ENCODE measurements around the gene TATDN3.

The TATDN3 gene

DNA sequence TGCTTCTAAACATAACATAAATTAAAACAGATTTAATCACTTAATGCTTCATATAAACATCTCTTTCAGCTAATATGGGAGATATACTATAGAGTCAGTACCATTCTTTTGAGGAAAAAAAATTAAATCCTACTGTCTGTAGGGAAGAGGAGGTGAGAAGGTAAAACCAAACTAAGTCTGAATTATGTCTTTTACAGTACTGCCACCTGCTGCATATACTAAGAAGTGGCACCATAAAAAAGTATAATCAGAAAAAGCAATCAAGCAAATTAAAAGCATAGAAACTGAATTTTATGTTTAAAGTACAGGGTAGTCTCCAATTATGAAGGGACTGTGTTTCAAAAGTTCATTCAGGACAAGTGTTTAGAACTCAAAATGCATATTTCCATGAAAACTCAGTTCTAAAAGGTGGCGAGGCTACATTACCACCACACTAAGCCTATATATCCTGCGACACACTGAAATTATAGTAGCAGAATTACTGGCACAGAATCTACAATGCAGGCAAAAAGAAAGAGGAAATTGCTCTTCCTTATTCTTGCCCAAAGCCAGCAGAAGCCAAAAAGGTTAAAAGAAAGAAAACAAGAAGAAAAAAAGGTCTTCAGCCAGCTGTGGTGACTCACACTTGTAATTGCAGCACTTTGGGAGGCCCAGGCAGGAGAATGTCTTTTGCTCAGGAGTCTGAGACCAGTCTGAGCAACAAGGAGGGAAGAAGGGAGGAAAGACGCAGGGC, 9.1 kb upstream of the TATDN3 start:
- Histone ChIP-seq H3K27ac (ENCODE audit: low read depth, low read length) (no peak overlapping the region), H2BK120ac (ENCODE audit: insufficient read depth, low read length, poor library complexity) (no peak overlapping the region), H2BK5ac (ENCODE audit: low read depth, low read length, poor library complexity) (no peak overlapping the region), H3K4me2 (ENCODE audit: low read length) (no peak overlapping the region), H4K91ac (ENCODE audit: low read depth, low read length) (no peak overlapping the region), H3K4me1 (ENCODE audit: control insufficient read depth in 1 of 2, insufficient read depth in 2 of 2, low read length in 2 of 2) (no peaks in the 10 kb centered on the region), H3K18ac (ENCODE audit: low read length) (no peak overlapping the region), H2AK5ac (ENCODE audit: low read length) (no peak overlapping the region), H2BK12ac (ENCODE audit: low read length) (no peak overlapping the region), H3K4me3 (ENCODE audit: low read depth, low read length) (no peak overlapping the region), H3K4ac (ENCODE audit: low read depth, low read length) (no peak overlapping the region), H4K8ac (ENCODE audit: low read depth, low read length) (no peak overlapping the region), H3K27me3 (ENCODE audit: insufficient read depth, low read length) (no peaks in the 10 kb centered on the region), H3K79me1 (ENCODE audit: low read length) (no peaks in the 10 kb centered on the region), H3K9ac (ENCODE audit: low read length) (no peak overlapping the region), H3K36me3 (ENCODE audit: control insufficient read depth in 1 of 2, insufficient read depth in 2 of 2, low read length in 2 of 2) (peaks cover 5 to 7% of the 10 kb centered on the region in 2 experiments), H3K14ac (ENCODE audit: low read length) (no peak overlapping the region), H3K9me3 (ENCODE audit: insufficient read depth, low read depth, low read length) (no peaks in the 10 kb centered on the region), H2AFZ (ENCODE audit: insufficient read depth, low read length, poor library complexity) (no peak overlapping the region), H3K23ac (ENCODE audit: low read length) (no peak overlapping the region), H4K12ac (ENCODE audit: low read depth, low read length) (no peak overlapping the region), H3K79me2 (ENCODE audit: control insufficient read depth, insufficient read depth, low read length, poor library complexity) (no peaks in the 10 kb centered on the region)
- no CpG with 5 or more reads among the region's 3 CpGs for WGBS (ENCODE audit: extremely low coverage, insufficient coverage, insufficient read length)
- peak; percentile 37 to 60 for DNase-seq

DNA sequence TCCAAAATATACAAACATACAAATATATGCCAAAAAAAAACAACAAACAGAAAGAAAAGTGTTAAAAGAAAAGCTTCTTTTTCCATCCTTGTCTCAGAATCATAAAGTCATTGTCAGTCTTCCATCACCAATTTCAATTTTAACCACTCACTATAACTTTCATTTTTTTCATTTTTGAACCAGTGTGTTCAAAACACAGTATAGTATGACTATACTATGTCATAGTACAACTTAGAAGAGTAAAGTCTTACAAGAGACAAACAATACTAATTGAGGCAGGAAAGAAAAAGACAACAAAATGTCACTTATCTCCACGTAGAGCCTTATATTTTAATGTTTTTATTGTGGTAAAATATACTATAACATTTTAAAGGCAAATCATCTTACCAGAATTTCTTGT, 7.7 kb upstream of the TATDN3 start:
- Histone ChIP-seq H2BK5ac (ENCODE audit: low read depth, low read length, poor library complexity) (no peak overlapping the region), H2BK12ac (ENCODE audit: low read length) (no peak overlapping the region), H3K14ac (ENCODE audit: low read length) (no peak overlapping the region), H3K4me2 (ENCODE audit: low read length) (no peak overlapping the region), H3K27ac (ENCODE audit: low read depth, low read length) (no peak overlapping the region), H4K91ac (ENCODE audit: low read depth, low read length) (no peak overlapping the region), H3K4me1 (ENCODE audit: control insufficient read depth in 1 of 2, insufficient read depth in 2 of 2, low read length in 2 of 2) (no peaks in the 10 kb centered on the region), H3K36me3 (ENCODE audit: control insufficient read depth in 1 of 2, insufficient read depth in 2 of 2, low read length in 2 of 2) (peaks cover 5 to 7% of the 10 kb centered on the region in 2 experiments), H2AK5ac (ENCODE audit: low read length) (no peak overlapping the region), H3K79me2 (ENCODE audit: control insufficient read depth, insufficient read depth, low read length, poor library complexity) (no peaks in the 10 kb centered on the region), H4K12ac (ENCODE audit: low read depth, low read length) (no peak overlapping the region), H3K23ac (ENCODE audit: low read length) (no peak overlapping the region), H2AFZ (ENCODE audit: insufficient read depth, low read length, poor library complexity) (no peak overlapping the region), H3K9me3 (ENCODE audit: insufficient read depth, low read depth, low read length) (no peaks in the 10 kb centered on the region), H3K79me1 (ENCODE audit: low read length) (no peaks in the 10 kb centered on the region), H3K18ac (ENCODE audit: low read length) (no peak overlapping the region), H3K27me3 (ENCODE audit: insufficient read depth, low read length) (no peaks in the 10 kb centered on the region), H2BK120ac (ENCODE audit: insufficient read depth, low read length, poor library complexity) (no peak overlapping the region), H4K8ac (ENCODE audit: low read depth, low read length) (no peak overlapping the region), H3K4ac (ENCODE audit: low read depth, low read length) (no peak overlapping the region), H3K9ac (ENCODE audit: low read length) (no peak overlapping the region), H3K4me3 (ENCODE audit: low read depth, low read length) (no peak overlapping the region)
- WGBS (ENCODE audit: extremely low coverage, insufficient coverage, insufficient read length), result no CpG with 5 or more reads among the region's 1 CpG
- no peak for DNase-seq

DNA sequence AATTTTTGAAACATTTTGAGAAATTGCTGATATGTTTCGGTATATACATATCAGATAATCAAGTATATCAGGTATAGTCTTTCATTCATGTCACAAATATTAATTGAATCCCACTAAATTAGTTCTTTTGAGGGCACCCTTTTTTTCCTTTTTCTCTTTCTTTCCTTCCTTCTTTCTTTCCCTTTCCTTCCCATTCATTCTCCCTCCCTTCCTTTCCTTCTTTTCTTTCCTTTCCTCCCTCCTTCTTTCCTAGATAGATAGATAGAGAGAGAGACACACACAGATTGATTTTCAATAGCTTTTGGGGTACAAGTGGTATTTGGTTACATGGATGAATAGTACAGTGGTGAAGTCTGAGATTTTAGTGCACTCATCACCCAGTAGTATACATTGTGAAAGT, 5.8 kb upstream of the TATDN3 start:
- no peak overlapping the region for H4K91ac ChIP-seq (ENCODE audit: low read depth, low read length)
- DNase-seq, result no peak

DNA sequence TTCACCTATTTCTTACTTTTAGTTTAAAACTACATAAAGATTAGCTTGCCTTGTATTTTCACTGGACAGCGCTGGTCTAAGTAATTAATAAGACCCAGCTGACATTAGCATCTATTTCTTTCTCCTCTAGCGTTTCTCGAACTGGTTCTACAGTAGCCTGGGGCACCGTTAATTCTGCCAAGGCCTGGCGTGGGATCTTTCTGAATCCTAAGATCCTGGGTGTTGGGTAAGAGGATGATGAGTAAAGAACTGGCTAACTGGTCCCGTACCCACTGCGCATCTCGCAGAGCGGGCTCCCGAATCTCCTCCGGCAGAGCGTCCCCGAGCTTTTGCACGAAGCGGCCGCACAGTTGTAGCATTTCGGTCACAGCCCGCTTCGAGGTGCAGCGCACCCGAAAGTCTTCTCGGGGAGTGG, 426 bp upstream of the TATDN3 start:
- H3K4me1 ChIP-seq (ENCODE audit: control insufficient read depth in 1 of 2, insufficient read depth in 2 of 2, low read length in 2 of 2), result peaks cover 2% of the 10 kb centered on the region in 2 experiments
- H2AK5ac ChIP-seq (ENCODE audit: low read length), result no peak overlapping the region
- H3K79me2 ChIP-seq (ENCODE audit: control insufficient read depth, insufficient read depth, low read length, poor library complexity), result peaks cover 7% of the 10 kb centered on the region
- peak overlapping the region; percentile 94 for H4K8ac ChIP-seq (ENCODE audit: low read depth, low read length)
- peak overlapping the region; percentile 83 for H3K18ac ChIP-seq (ENCODE audit: low read length)
- H3K27ac ChIP-seq (ENCODE audit: low read depth, low read length), result no peak overlapping the region
- H3K4me3 ChIP-seq (ENCODE audit: low read depth, low read length), result peak overlapping the region; percentile 88
- no CpG with 5 or more reads among the region's 22 CpGs for WGBS (ENCODE audit: extremely low coverage, insufficient coverage, insufficient read length)
- H3K27me3 ChIP-seq (ENCODE audit: insufficient read depth, low read length), result no peaks in the 10 kb centered on the region
- peak overlapping the region; percentile 89 for H2AFZ ChIP-seq (ENCODE audit: insufficient read depth, low read length, poor library complexity)
- peak overlapping the region; percentile 53 for H4K91ac ChIP-seq (ENCODE audit: low read depth, low read length)
- peak; percentile 83 to 91 for DNase-seq
- peak overlapping the region; percentile 74 for H3K9ac ChIP-seq (ENCODE audit: low read length)
- peak overlapping the region; percentile 75 for H3K14ac ChIP-seq (ENCODE audit: low read length)
- peaks cover 5% of the 10 kb centered on the region in 2 experiments for H3K36me3 ChIP-seq (ENCODE audit: control insufficient read depth in 1 of 2, insufficient read depth in 2 of 2, low read length in 2 of 2)
- H2BK120ac ChIP-seq (ENCODE audit: insufficient read depth, low read length, poor library complexity), result peak overlapping the region; percentile 35
- peak overlapping the region; percentile 62 for H3K4me2 ChIP-seq (ENCODE audit: low read length)
- peak overlapping the region; percentile 86 for H4K12ac ChIP-seq (ENCODE audit: low read depth, low read length)
- H3K9me3 ChIP-seq (ENCODE audit: insufficient read depth, low read depth, low read length), result no peaks in the 10 kb centered on the region
- H3K23ac ChIP-seq (ENCODE audit: low read length), result no peak overlapping the region
- peaks cover 9% of the 10 kb centered on the region for H3K79me1 ChIP-seq (ENCODE audit: low read length)
- H3K4ac ChIP-seq (ENCODE audit: low read depth, low read length), result peak overlapping the region; percentile 83
- H2BK5ac ChIP-seq (ENCODE audit: low read depth, low read length, poor library complexity), result peak overlapping the region; percentile 45
- no peak overlapping the region for H2BK12ac ChIP-seq (ENCODE audit: low read length)

More for the DNA sequence above, 5.8 kb upstream of the TATDN3 start:
- H3K27ac ChIP-seq (ENCODE audit: low read depth, low read length), result no peak overlapping the region
- no peaks in the 10 kb centered on the region for H3K9me3 ChIP-seq (ENCODE audit: insufficient read depth, low read depth, low read length)
- H2BK12ac ChIP-seq (ENCODE audit: low read length), result no peak overlapping the region
- no peak overlapping the region for H2BK5ac ChIP-seq (ENCODE audit: low read depth, low read length, poor library complexity)
- H3K79me1 ChIP-seq (ENCODE audit: low read length), result no peaks in the 10 kb centered on the region
- H3K4me2 ChIP-seq (ENCODE audit: low read length), result no peak overlapping the region
- no peak overlapping the region for H3K9ac ChIP-seq (ENCODE audit: low read length)
- no peak overlapping the region for H4K12ac ChIP-seq (ENCODE audit: low read depth, low read length)
- H3K23ac ChIP-seq (ENCODE audit: low read length), result no peak overlapping the region
- no peaks in the 10 kb centered on the region for H3K79me2 ChIP-seq (ENCODE audit: control insufficient read depth, insufficient read depth, low read length, poor library complexity)
- H3K14ac ChIP-seq (ENCODE audit: low read length), result no peak overlapping the region
- H2BK120ac ChIP-seq (ENCODE audit: insufficient read depth, low read length, poor library complexity), result no peak overlapping the region
- no peak overlapping the region for H3K18ac ChIP-seq (ENCODE audit: low read length)
- no peak overlapping the region for H2AFZ ChIP-seq (ENCODE audit: insufficient read depth, low read length, poor library complexity)
- no peak overlapping the region for H2AK5ac ChIP-seq (ENCODE audit: low read length)
- no peak overlapping the region for H3K4me3 ChIP-seq (ENCODE audit: low read depth, low read length)
- H3K4ac ChIP-seq (ENCODE audit: low read depth, low read length), result no peak overlapping the region
- no peaks in the 10 kb centered on the region for H3K27me3 ChIP-seq (ENCODE audit: insufficient read depth, low read length)
- WGBS (ENCODE audit: extremely low coverage, insufficient coverage, insufficient read length), result no CpG with 5 or more reads among the region's 1 CpG
- peaks cover under 1 to 1% of the 10 kb centered on the region in 2 experiments for H3K4me1 ChIP-seq (ENCODE audit: control insufficient read depth in 1 of 2, insufficient read depth in 2 of 2, low read length in 2 of 2)
- no peak overlapping the region for H4K8ac ChIP-seq (ENCODE audit: low read depth, low read length)
- peaks cover 5 to 7% of the 10 kb centered on the region in 2 experiments for H3K36me3 ChIP-seq (ENCODE audit: control insufficient read depth in 1 of 2, insufficient read depth in 2 of 2, low read length in 2 of 2)
